Astrocyte (in vitro differentiated cells and primary cell): ENCODE measurements around the gene FGGY. TPM values are rescaled to one million over a fixed set of nuclear protein-coding genes. Genes with fewer than 3 reads are reported as not detected.

Source experiments
- DNase-seq: peaks from one replicate; pipeline ENCODE4 v3.0.0-alpha.2; 2010; ENCODE audit warnings: low read depth
- FAIRE-seq: peaks from 2 replicates; lab custom pipeline; 2011; peaks lifted over from hg19 to GRCh38; lab: Jason Lieb, UNC
- H2AFZ ChIP-seq: 2 replicates; pipeline ENCODE4 v1.6.0; 2012; ENCODE audit warnings: low read depth, low read length, inconsistent platforms
- H3K27ac ChIP-seq: 2 replicates; pipeline ENCODE4 v1.5.1; 2011; ENCODE audit warnings: low read depth, low read length, inconsistent platforms
- H3K27me3 ChIP-seq: 2 replicates; pipeline ENCODE4 v1.6.0; 2011; ENCODE audit warnings: low read length, inconsistent platforms; ENCODE audit not compliant: insufficient read depth
- H3K36me3 ChIP-seq: 2 replicates; pipeline ENCODE4 v1.5.1; 2011; ENCODE audit warnings: low read length, inconsistent platforms; ENCODE audit not compliant: insufficient read depth
- H3K4me1 ChIP-seq: 2 replicates; pipeline ENCODE4 v1.5.1; 2011; ENCODE audit warnings: low read length, inconsistent platforms; ENCODE audit not compliant: insufficient read depth
- H3K4me2 ChIP-seq: 2 replicates; pipeline ENCODE4 v1.6.0; 2012; ENCODE audit warnings: low read length, inconsistent platforms
- H3K4me3 ChIP-seq: 2 replicates; pipeline ENCODE4 v1.5.1; 2011; ENCODE audit warnings: low read depth, mild to moderate bottlenecking, low read length, inconsistent platforms; ENCODE audit not compliant: insufficient read depth
- H3K79me2 ChIP-seq: 2 replicates; pipeline ENCODE4 v1.6.0; 2012; ENCODE audit warnings: mild to moderate bottlenecking, low read length, inconsistent platforms; ENCODE audit not compliant: insufficient read depth
- H3K9ac ChIP-seq: 2 replicates; pipeline ENCODE4 v1.6.0; 2012; ENCODE audit warnings: mild to moderate bottlenecking, low read length, inconsistent platforms
- H3K9me3 ChIP-seq: 2 replicates; pipeline ENCODE4 v1.5.1; 2012; ENCODE audit warnings: low read depth, mild to moderate bottlenecking, low read length, inconsistent platforms; ENCODE audit not compliant: insufficient read depth
- H4K20me1 ChIP-seq: 2 replicates; pipeline ENCODE4 v1.6.0; 2012; ENCODE audit warnings: low read length, inconsistent platforms; ENCODE audit not compliant: insufficient read depth
- H3K27ac Mint-ChIP-seq: one replicate; pipeline ENCODE4 v1.8.0; 2021; ENCODE audit warnings: mild to moderate bottlenecking, mixed read lengths; ENCODE audit not compliant: unreplicated experiment
- H3K27me3 Mint-ChIP-seq: one replicate; pipeline ENCODE4 v1.8.0; 2021; ENCODE audit warnings: low read depth, mixed read lengths; ENCODE audit not compliant: unreplicated experiment
- H3K36me3 Mint-ChIP-seq: one replicate; pipeline ENCODE4 v1.8.0; 2021; ENCODE audit warnings: low read depth, mixed read lengths; ENCODE audit not compliant: unreplicated experiment
- H3K4me1 Mint-ChIP-seq: one replicate; pipeline ENCODE4 v1.8.0; 2021; ENCODE audit warnings: low read depth, mixed read lengths; ENCODE audit not compliant: unreplicated experiment
- H3K4me3 Mint-ChIP-seq: one replicate; pipeline ENCODE4 v1.8.0; 2021; ENCODE audit warnings: mild to moderate bottlenecking, moderate library complexity, mixed read lengths; ENCODE audit not compliant: unreplicated experiment
- H3K9me3 Mint-ChIP-seq: one replicate; pipeline ENCODE4 v1.8.0; 2021; ENCODE audit warnings: mild to moderate bottlenecking, mixed read lengths; ENCODE audit not compliant: unreplicated experiment
- CTCF ChIP-seq: IDR thresholded peaks from 2 replicates; pipeline ENCODE4 v1.5.1; 2011; ENCODE audit warnings: low read depth, mild to moderate bottlenecking, inconsistent platforms, low read length, moderate library complexity; ENCODE audit not compliant: insufficient read depth
- EZH2 ChIP-seq: IDR thresholded peaks from 2 replicates; pipeline ENCODE4 v1.6.1; 2012; ENCODE audit warnings: mild to moderate bottlenecking, low read length, inconsistent platforms; ENCODE audit not compliant: insufficient read depth
- total RNA-seq: library from RNA; stranded (reverse); gene quantifications from 2 replicates; pipeline ENCODE4 v1.2.1, GENCODE V29; 2021

Gene FGGY
- total RNA-seq, 1 donor from 2014 or later: 6.8 TPM

GRCh38 chr1:59388191-59388590 lies 91.3 kb downstream of the FGGY start:
- no peaks in the 10 kb centered on the region for H3K9me3 Mint-ChIP-seq

GRCh38 chr1:59389847-59390246 lies 93.0 kb downstream of the FGGY start:
- Histone ChIP-seq H3K79me2 (no peaks in the 10 kb centered on the region), H3K36me3 (no peaks in the 10 kb centered on the region), H3K27ac (no peak overlapping the region), H2AFZ (no peak overlapping the region), H3K4me2 (no peak overlapping the region), H3K27me3 (no peaks in the 10 kb centered on the region), H4K20me1 (no peaks in the 10 kb centered on the region), H3K9ac (no peak overlapping the region), H3K4me3 (no peak overlapping the region), H3K9me3 (no peaks in the 10 kb centered on the region), H3K4me1 (peaks cover 18% of the 10 kb centered on the region)
- DNase-seq: no peak
- Mint-ChIP-seq H3K4me1 (peaks cover 30% of the 10 kb centered on the region), H3K27me3 (no peaks in the 10 kb centered on the region), H3K9me3 (no peaks in the 10 kb centered on the region), H3K4me3 (no peak overlapping the region), H3K27ac (no peak overlapping the region), H3K36me3 (no peaks in the 10 kb centered on the region)
- FAIRE-seq: no peak
- TF ChIP-seq CTCF (no peak), EZH2 (no peak)

More at GRCh38 chr1:59388191-59388590, 91.3 kb downstream of the FGGY start:
- peaks cover 14% of the 10 kb centered on the region for H3K4me1 Mint-ChIP-seq
- H3K27ac ChIP-seq: no peak overlapping the region
- H4K20me1 ChIP-seq: no peaks in the 10 kb centered on the region
- H3K4me3 Mint-ChIP-seq: no peak overlapping the region
- H3K27me3 ChIP-seq: no peaks in the 10 kb centered on the region
- DNase-seq (no peak), FAIRE-seq (no peak)
- H3K27me3 Mint-ChIP-seq: no peaks in the 10 kb centered on the region
- TF ChIP-seq EZH2 (no peak), CTCF (no peak)
- H3K36me3 ChIP-seq: no peaks in the 10 kb centered on the region
- H3K9ac ChIP-seq: no peak overlapping the region
- H3K36me3 Mint-ChIP-seq: no peaks in the 10 kb centered on the region
- H3K9me3 ChIP-seq: no peaks in the 10 kb centered on the region
- no peaks in the 10 kb centered on the region for H3K79me2 ChIP-seq
- peaks cover 6% of the 10 kb centered on the region for H3K4me1 ChIP-seq
- no peak overlapping the region for H2AFZ ChIP-seq
- H3K4me2 ChIP-seq: no peak overlapping the region
- H3K27ac Mint-ChIP-seq: no peak overlapping the region
- no peak overlapping the region for H3K4me3 ChIP-seq

DNA sequence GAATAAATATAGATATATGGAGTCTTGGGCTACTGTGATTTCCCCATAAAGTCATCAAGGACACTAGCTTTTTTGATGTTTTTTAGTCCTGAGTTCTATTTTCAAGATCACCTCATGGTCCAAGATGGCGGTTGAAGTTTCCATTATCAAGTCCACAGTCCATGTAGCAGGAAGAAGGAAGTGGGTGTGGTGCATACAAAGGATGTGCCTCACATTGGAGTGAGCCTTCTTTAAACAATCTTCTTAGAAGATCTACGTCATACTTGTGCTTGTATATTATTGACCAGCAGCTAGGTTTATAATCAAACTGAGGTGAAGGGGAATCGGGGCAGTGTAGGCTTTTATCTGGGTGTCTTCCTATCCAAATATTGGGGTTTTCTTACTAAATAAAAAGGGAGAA lies 93.4 kb downstream of the FGGY start:
- DNase-seq (no peak), FAIRE-seq (no peak)
- H3K79me2 ChIP-seq: no peaks in the 10 kb centered on the region
- H3K27me3 ChIP-seq: no peaks in the 10 kb centered on the region
- Mint-ChIP-seq H3K9me3 (no peaks in the 10 kb centered on the region), H3K4me1 (peaks cover 30% of the 10 kb centered on the region), H3K27me3 (no peaks in the 10 kb centered on the region), H3K27ac (no peak overlapping the region), H3K36me3 (no peaks in the 10 kb centered on the region), H3K4me3 (no peak overlapping the region)
- no peak overlapping the region for H3K27ac ChIP-seq
- H3K9ac ChIP-seq: no peak overlapping the region
- H4K20me1 ChIP-seq: no peaks in the 10 kb centered on the region
- H3K4me1 ChIP-seq: peaks cover 18% of the 10 kb centered on the region
- H3K4me2 ChIP-seq: no peak overlapping the region
- no peaks in the 10 kb centered on the region for H3K9me3 ChIP-seq
- H3K36me3 ChIP-seq: no peaks in the 10 kb centered on the region
- H2AFZ ChIP-seq: no peak overlapping the region
- H3K4me3 ChIP-seq: no peak overlapping the region
- TF ChIP-seq CTCF (no peak), EZH2 (no peak)
